Duodenal mucosa (tissue), 2 donors: ENCODE data around the gene SLC16A7.
A peak's percentile ranks its signal among the peaks of the same experiment; 100 is the strongest.

Experiments used
- H3K27ac ChIP-seq: one replicate; pipeline ENCODE4 v1.7.0; 2013; ENCODE audit warnings: low read depth, low read length
- H3K27me3 ChIP-seq, 2 donors: one replicate each; pipeline ENCODE4 v1.7.0; 2013; ENCODE audit warnings: low read length in 2 of 2, control low read depth in 1 of 2; ENCODE audit not compliant: insufficient read depth in 2 of 2, control insufficient read depth in 1 of 2
- H3K36me3 ChIP-seq, 2 donors: one replicate each; pipeline ENCODE4 v1.7.0; 2013; ENCODE audit warnings: low read length in 2 of 2, control low read depth in 1 of 2; ENCODE audit not compliant: insufficient read depth in 2 of 2, control insufficient read depth in 1 of 2
- H3K4me1 ChIP-seq, 2 donors: one replicate each; pipeline ENCODE4 v1.7.0; 2013; ENCODE audit warnings: low read length in 2 of 2, control low read depth in 1 of 2; ENCODE audit not compliant: insufficient read depth in 2 of 2, control insufficient read depth in 1 of 2
- H3K4me3 ChIP-seq, 2 donors: one replicate each; pipeline ENCODE4 v1.7.0; 2013; ENCODE audit warnings: low read length in 2 of 2, low read depth in 1 of 2
- H3K9ac ChIP-seq, 2 donors: one replicate each; pipeline ENCODE4 v1.7.0; 2013; ENCODE audit warnings: low read length in 2 of 2, low read depth in 1 of 2
- H3K9me3 ChIP-seq, 2 donors: one replicate each; pipeline ENCODE4 v1.7.0; 2013; ENCODE audit warnings: low read length in 2 of 2, control low read depth in 1 of 2; ENCODE audit not compliant: control insufficient read depth in 1 of 2

Gene SLC16A7, protein sequence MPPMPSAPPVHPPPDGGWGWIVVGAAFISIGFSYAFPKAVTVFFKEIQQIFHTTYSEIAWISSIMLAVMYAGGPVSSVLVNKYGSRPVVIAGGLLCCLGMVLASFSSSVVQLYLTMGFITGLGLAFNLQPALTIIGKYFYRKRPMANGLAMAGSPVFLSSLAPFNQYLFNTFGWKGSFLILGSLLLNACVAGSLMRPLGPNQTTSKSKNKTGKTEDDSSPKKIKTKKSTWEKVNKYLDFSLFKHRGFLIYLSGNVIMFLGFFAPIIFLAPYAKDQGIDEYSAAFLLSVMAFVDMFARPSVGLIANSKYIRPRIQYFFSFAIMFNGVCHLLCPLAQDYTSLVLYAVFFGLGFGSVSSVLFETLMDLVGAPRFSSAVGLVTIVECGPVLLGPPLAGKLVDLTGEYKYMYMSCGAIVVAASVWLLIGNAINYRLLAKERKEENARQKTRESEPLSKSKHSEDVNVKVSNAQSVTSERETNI

DNA sequence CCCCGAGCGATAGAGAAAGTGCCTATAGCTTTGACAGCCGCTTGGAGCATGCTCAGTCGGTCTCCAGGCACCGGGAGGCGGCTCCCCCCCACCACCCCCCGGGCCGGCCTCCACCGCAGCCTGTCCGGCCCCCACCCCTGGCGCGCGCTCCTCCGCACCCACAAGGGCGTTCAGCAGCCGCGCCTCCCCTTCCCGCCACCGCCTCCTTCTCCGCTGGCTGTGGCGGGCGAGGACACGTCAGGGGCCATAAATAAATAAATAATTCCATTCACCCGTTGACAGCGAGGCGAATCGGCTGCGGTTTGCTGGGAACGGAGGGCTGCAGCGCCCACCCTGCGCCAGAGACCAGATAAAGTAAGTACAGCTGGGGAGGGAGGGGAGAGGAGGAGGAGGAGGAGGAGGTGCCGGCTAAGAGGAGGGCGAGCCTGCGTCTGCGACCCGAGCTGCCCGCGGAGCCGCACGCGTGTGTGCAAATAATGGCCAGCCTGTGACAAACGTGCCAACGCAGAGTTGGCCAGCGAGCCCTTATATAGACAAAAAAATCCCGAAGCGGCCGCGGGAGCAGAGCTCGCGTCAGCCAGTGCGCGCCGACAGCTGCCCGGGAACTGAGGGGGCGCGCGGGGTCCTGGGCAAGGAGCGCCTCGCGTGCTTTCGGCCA is at the start of gene SLC16A7:
Gene SLC16A7, plus strand, starts transcription at position 147 of the 658 bp plus-strand sequence. CDS start 108,773 bp downstream, outside the sequence.
- Histone ChIP-seq H3K27ac (peak within 1 kb of the TSS; percentile 82), H3K27me3 (no peaks in the 10 kb centered on the region), H3K4me1 (peaks cover 0 to 10% of the 10 kb centered on the region in 2 donors), H3K9ac (peak within 1 kb of the TSS; percentile 52 to 57), H3K4me3 (peak within 1 kb of the TSS; percentile 83 to 87), H3K36me3 (no peaks in the 10 kb centered on the region), H3K9me3 (no peaks in the 10 kb centered on the region)

DNA sequence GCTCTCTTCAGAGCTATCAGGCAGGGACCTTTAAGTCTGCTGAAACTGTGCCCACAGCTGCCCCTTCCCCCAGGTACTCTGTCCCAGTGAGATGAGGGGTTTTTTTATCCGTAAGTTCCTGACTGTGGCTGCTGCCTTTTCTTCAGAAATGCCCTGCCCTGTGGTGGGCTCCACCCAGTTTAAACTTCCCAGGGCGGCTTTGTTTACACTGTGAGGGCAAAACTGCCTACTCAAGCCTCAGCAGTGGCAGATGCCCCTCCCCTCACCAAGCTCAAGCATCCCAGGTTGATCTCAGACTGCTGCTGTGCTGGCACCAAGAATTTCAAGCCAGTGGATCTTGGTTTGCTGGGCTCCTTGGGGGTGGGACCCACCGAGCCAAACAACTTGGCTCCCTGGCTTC is 46.9 kb upstream of the SLC16A7 start:
- no peaks in the 10 kb centered on the region for H3K9me3 ChIP-seq
- no peak overlapping the region for H3K4me3 ChIP-seq
- H3K27ac ChIP-seq, result no peak overlapping the region
- H3K27me3 ChIP-seq, result no peaks in the 10 kb centered on the region
- no peaks in the 10 kb centered on the region for H3K4me1 ChIP-seq
- no peak overlapping the region for H3K9ac ChIP-seq
- H3K36me3 ChIP-seq, result no peaks in the 10 kb centered on the region

- no peaks in the 10 kb centered on the region for H3K4me1 ChIP-seq
- no peaks in the 10 kb centered on the region for H3K9me3 ChIP-seq
- H3K36me3 ChIP-seq, result no peaks in the 10 kb centered on the region
- H3K27ac ChIP-seq, result no peak overlapping the region
- no peaks in the 10 kb centered on the region for H3K27me3 ChIP-seq
- no peak overlapping the region for H3K4me3 ChIP-seq
- no peak overlapping the region for H3K9ac ChIP-seq
These were observed 36.1 kb upstream of the SLC16A7 start for GRCh38 chr12:59559696-59560095.

DNA sequence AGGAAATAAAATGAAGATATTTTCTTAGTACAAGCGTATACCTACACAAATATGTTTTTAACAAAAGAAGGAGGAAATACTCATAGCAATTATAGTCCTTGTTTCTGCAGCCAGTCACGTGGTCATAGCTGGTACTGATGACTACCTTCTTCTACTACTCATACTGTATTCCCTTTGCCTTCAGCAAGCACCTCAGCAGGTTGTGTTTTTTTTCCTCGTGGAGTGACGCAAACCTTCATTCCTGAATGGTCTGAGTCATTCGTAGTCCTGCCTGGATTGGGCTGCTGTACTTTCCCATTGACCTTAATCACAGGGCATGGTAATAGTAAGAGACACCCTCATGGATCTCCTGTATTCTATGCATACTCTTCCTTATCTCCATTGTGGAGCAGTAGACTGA is 25.7 kb upstream of the SLC16A7 start:
- Histone ChIP-seq H3K27me3 (no peaks in the 10 kb centered on the region), H3K9me3 (no peaks in the 10 kb centered on the region), H3K27ac (no peak overlapping the region), H3K4me1 (no peaks in the 10 kb centered on the region), H3K9ac (no peak overlapping the region), H3K36me3 (no peaks in the 10 kb centered on the region), H3K4me3 (no peak overlapping the region)

- H3K9ac ChIP-seq, result no peak overlapping the region
- H3K27ac ChIP-seq, result no peak overlapping the region
- H3K4me3 ChIP-seq, result no peak overlapping the region
- H3K27me3 ChIP-seq, result no peaks in the 10 kb centered on the region
- H3K4me1 ChIP-seq, result no peaks in the 10 kb centered on the region
- no peaks in the 10 kb centered on the region for H3K9me3 ChIP-seq
- no peaks in the 10 kb centered on the region for H3K36me3 ChIP-seq
These were observed 21.4 kb upstream of the SLC16A7 start for GRCh38 chr12:59574406-59574805.

DNA sequence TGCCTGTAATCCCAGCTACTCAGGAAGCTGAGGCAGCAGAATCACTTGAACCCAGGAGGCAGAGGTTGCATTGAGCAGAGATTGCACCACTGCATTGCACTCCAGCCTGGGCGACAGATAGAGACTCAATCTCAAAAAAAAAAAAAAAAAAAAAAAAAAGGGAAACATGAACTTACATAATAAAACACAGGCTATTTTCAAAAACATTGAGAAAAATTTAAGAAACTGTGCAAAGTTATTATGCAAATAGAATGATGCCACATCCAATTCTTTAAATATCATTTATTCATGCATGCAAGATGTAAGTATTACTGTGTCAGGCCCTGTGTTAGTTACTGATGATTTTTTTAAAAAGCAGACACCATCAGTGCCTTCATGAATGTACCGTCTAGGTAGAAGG is 20.0 kb upstream of the SLC16A7 start:
- Histone ChIP-seq H3K4me3 (no peak overlapping the region), H3K27ac (no peak overlapping the region), H3K9ac (no peak overlapping the region), H3K4me1 (no peaks in the 10 kb centered on the region), H3K9me3 (no peaks in the 10 kb centered on the region), H3K27me3 (no peaks in the 10 kb centered on the region), H3K36me3 (no peaks in the 10 kb centered on the region)

- no peak overlapping the region for H3K27ac ChIP-seq
- no peaks in the 10 kb centered on the region for H3K36me3 ChIP-seq
- no peaks in the 10 kb centered on the region for H3K4me1 ChIP-seq
- no peak overlapping the region for H3K4me3 ChIP-seq
- no peak overlapping the region for H3K9ac ChIP-seq
- no peaks in the 10 kb centered on the region for H3K27me3 ChIP-seq
- no peaks in the 10 kb centered on the region for H3K9me3 ChIP-seq
These were observed 17.6 kb upstream of the SLC16A7 start for GRCh38 chr12:59578254-59578653.

DNA sequence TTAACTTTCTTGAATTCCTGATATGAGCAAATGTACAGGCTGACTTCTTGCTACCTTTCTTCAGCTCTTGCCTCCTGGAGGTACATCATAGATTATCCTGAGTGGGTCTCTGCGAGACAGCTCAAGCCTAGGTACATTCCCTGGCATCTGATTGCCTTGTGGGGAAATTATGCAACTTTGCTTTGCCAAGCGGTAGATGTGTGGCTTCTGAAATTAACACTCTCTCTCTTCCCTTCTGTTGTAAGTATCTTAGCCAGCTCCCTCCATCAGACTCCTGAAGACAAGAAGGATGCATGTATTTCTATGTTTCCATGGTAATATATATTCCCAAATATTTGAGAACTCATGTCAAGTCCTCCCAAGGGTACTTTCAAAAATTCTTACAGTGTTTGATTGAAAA is 16.2 kb upstream of the SLC16A7 start:
- Histone ChIP-seq H3K27ac (no peak overlapping the region), H3K9me3 (no peaks in the 10 kb centered on the region), H3K9ac (no peak overlapping the region), H3K27me3 (no peaks in the 10 kb centered on the region), H3K4me3 (no peak overlapping the region), H3K36me3 (no peaks in the 10 kb centered on the region), H3K4me1 (no peaks in the 10 kb centered on the region)

- Histone ChIP-seq H3K9ac (no peak overlapping the region), H3K27me3 (no peaks in the 10 kb centered on the region), H3K4me1 (no peaks in the 10 kb centered on the region), H3K36me3 (no peaks in the 10 kb centered on the region), H3K9me3 (no peaks in the 10 kb centered on the region), H3K4me3 (no peak overlapping the region), H3K27ac (no peak overlapping the region)
These were observed 15.8 kb upstream of the SLC16A7 start for GRCh38 chr12:59580050-59580449.

- H3K36me3 ChIP-seq, result no peaks in the 10 kb centered on the region
- H3K27me3 ChIP-seq, result no peaks in the 10 kb centered on the region
- H3K9me3 ChIP-seq, result no peaks in the 10 kb centered on the region
- no peaks in the 10 kb centered on the region for H3K4me1 ChIP-seq
- H3K9ac ChIP-seq, result no peak overlapping the region
- no peak overlapping the region for H3K4me3 ChIP-seq
- no peak overlapping the region for H3K27ac ChIP-seq
These were observed 12.7 kb upstream of the SLC16A7 start for GRCh38 chr12:59583003-59583712.
